B cell (primary cell): ENCODE results near the gene UBA3. TPM values are rescaled to one million over a fixed set of nuclear protein-coding genes. Genes with fewer than 3 reads are reported as not detected.

Source experiments
- ATAC-seq: fragments of 200-7000 bp; cut with Tn5 transposase; one replicate; pipeline ENCODE4 v1.10.0; 2021; ENCODE audit warnings: low read depth, mild to moderate bottlenecking, moderate number of reproducible peaks, moderate library complexity
- CTCF ChIA-PET: fragments of 350-600 bp; sonication (Branson Sonifier 250); formaldehyde crosslinking; loops from one replicate; lab custom pipeline; 2021; ENCODE audit warnings: antibody characterized with exemption, inconsistent platforms; lab: Charles Lee
- POLR2A ChIA-PET: fragments of 350-600 bp; sonication (Branson Sonifier 250); formaldehyde crosslinking; loops from one replicate; lab custom pipeline; 2021; ENCODE audit warnings: antibody characterized with exemption; lab: Charles Lee
- DNase-seq: peaks from one replicate; pipeline ENCODE4 v3.0.0; 2013
- H2AFZ ChIP-seq: 2 replicates; pipeline ENCODE4 v1.6.1; 2012; ENCODE audit warnings: mild to moderate bottlenecking, low read depth, low read length; ENCODE audit not compliant: insufficient read depth, poor library complexity, severe bottlenecking
- H3K27ac ChIP-seq, 2 donors: 1 replicate in 1 of 2; 2 replicates in 1 of 2; pipeline ENCODE4 v1.5.1; 2012 to 2013; ENCODE audit warnings: low read length in 2 of 2, mild to moderate bottlenecking in 2 of 2, moderate library complexity in 1 of 2
- H3K27me3 ChIP-seq, 4 experiments: fragments of 200-600 bp in 1 of 4; sonication (generic) in 1 of 4; replicated peaks in 1 of 4; 1 replicate in 2 of 4; 2 replicates in 2 of 4; pipeline versions ENCODE4 v1.6.1 to v1.7.0; 2013 to 2016; ENCODE audit warnings: low read length in 3 of 4, mild to moderate bottlenecking in 2 of 4, mixed read lengths in 1 of 4, moderate library complexity in 1 of 4; ENCODE audit not compliant: insufficient read depth in 4 of 4, control insufficient read depth in 3 of 4; ENCODE audit errors: control extremely low read depth in 1 of 4
- H3K36me3 ChIP-seq, 2 experiments: replicated peaks in 1 of 2; 1 replicate in 1 of 2; 2 replicates in 1 of 2; pipeline versions ENCODE4 v1.6.1 to v1.7.1; 2013; ENCODE audit warnings: low read length in 1 of 2; ENCODE audit not compliant: insufficient read depth in 2 of 2, control insufficient read depth in 1 of 2; ENCODE audit errors: control extremely low read depth in 1 of 2, extremely low read depth in 1 of 2
- H3K4me1 ChIP-seq, 2 donors: fragments of 200-600 bp in 1 of 2; sonication (generic) in 1 of 2; 1 replicate in 1 of 2; 2 replicates in 1 of 2; pipeline versions ENCODE4 v1.5.1 to v1.6.1; 2013 to 2017; ENCODE audit warnings: low read length in 2 of 2; ENCODE audit not compliant: control insufficient read depth in 2 of 2, insufficient read depth in 2 of 2
- H3K4me2 ChIP-seq: replicated peaks from 2 replicates; pipeline ENCODE3; 2012; ENCODE audit warnings: mild to moderate bottlenecking, low read depth, low read length; ENCODE audit not compliant: poor library complexity, severe bottlenecking
- H3K4me3 ChIP-seq, 5 experiments: fragments of 200-600 bp in 1 of 5; sonication (generic) in 1 of 5; 1 replicate in 3 of 5; 2 replicates in 2 of 5; pipeline versions ENCODE4 v1.5.1 to v1.7.0; 2011 to 2016; ENCODE audit warnings: low read length in 4 of 5, mild to moderate bottlenecking in 4 of 5, low read depth in 2 of 5, control low read depth in 1 of 5, moderate library complexity in 1 of 5; ENCODE audit not compliant: insufficient read depth in 1 of 5; ENCODE audit errors: control extremely low read depth in 1 of 5, extremely low read depth in 1 of 5
- H3K79me2 ChIP-seq: fragments of 200-600 bp; sonication (generic); one replicate; pipeline ENCODE4 v1.6.0; 2016; ENCODE audit warnings: low read length; ENCODE audit not compliant: control insufficient read depth, insufficient read depth
- H3K9ac ChIP-seq: fragments of 200-600 bp; sonication (generic); 2 replicates; pipeline ENCODE4 v1.6.1; 2017; ENCODE audit warnings: mild to moderate bottlenecking, low read length, moderate library complexity
- H3K9me3 ChIP-seq, 3 donors: one replicate each; pipeline versions ENCODE4 v1.6.1 to v1.7.1; 2013; ENCODE audit warnings: low read length in 2 of 3; ENCODE audit not compliant: control insufficient read depth in 2 of 3, insufficient read depth in 1 of 3; ENCODE audit errors: control extremely low read depth in 1 of 3
- H4K20me1 ChIP-seq: 2 replicates; pipeline ENCODE4 v1.6.0; 2012; ENCODE audit warnings: mild to moderate bottlenecking, low read length; ENCODE audit not compliant: insufficient read depth, control insufficient read depth, poor library complexity, severe bottlenecking
- H3K27ac Mint-ChIP-seq: one replicate; pipeline ENCODE4 v1.8.0; 2021; ENCODE audit warnings: mixed read lengths
- H3K27me3 Mint-ChIP-seq: one replicate; pipeline ENCODE4 v1.8.0; 2021; ENCODE audit warnings: mixed read lengths
- H3K4me1 Mint-ChIP-seq: one replicate; pipeline ENCODE4 v1.8.0; 2021; ENCODE audit warnings: mixed read lengths
- H3K4me3 Mint-ChIP-seq: one replicate; pipeline ENCODE4 v1.8.0; 2021; ENCODE audit warnings: mixed read lengths
- H3K9me3 Mint-ChIP-seq: one replicate; pipeline ENCODE4 v1.8.0; 2022; ENCODE audit warnings: mixed read lengths; ENCODE audit not compliant: insufficient read depth
- EZH2 ChIP-seq: IDR thresholded peaks from 2 replicates; pipeline ENCODE4 v1.6.1; 2012; ENCODE audit warnings: borderline replicate concordance, low read depth, mild to moderate bottlenecking, moderate library complexity, low read length; ENCODE audit not compliant: insufficient read depth, poor library complexity, severe bottlenecking
- WGBS: methylation state at CpG from one replicate; pipeline ENCODE4 v1.1.5; 2013; ENCODE audit warnings: missing lambda C conversion rate; ENCODE audit not compliant: insufficient coverage; 5-methylcytosine and 5-hydroxymethylcytosine counted together
- intact Hi-C: fragments of 100-400 bp; cut with micrococcal nuclease; formaldehyde crosslinking; loops from one replicate; pipeline ENCODE4 v1.10.0; 2022
- polyA plus RNA-seq: library from polyadenylated mRNA; depleted of rRNA; stranded (reverse); fragments of >200 nt; gene quantifications from 2 replicates; pipeline ENCODE4 v1.2.3, GENCODE V29; 2012
- total RNA-seq, 2 donors: library from RNA; stranded (reverse); fragments of 120-200 nt in 1 of 2; gene quantifications; 1 replicate in 1 of 2; 2 replicates in 1 of 2; pipeline versions ENCODE4 v1.2.3 to v1.2.4, GENCODE V29; 2013 to 2022
- TF ChIP-seq, protein P1 (sequence below): fragments of 200-600 bp; IDR thresholded peaks from one replicate; pipeline ENCODE4 v1.8.0; 2022; ENCODE audit warnings: antibody characterized with exemption, mild to moderate bottlenecking

UBA3 gene
- total and polyA plus RNA-seq, 2 donors (not counting 1 experiment from before 2014, with no cell fraction given): 42.2 to 99.8 TPM

DNA sequence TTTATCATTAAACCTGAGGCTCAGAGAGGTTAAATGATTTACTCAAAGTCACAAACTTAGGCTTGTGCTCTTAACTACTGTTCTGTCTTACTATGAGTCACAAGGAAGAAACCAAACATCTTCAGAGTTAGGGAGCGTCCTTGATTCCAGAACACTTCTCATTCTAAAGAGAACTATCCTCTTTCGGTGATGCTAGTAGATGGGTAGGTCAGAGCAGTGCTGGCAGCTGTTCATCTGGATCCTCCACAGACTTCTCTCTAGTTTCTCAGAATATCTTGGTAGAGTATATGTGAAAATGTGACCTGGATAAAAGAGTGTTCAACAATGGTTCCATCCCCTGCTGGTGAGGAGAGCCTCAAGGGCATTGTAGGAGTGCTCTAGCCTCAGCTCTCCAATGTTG is 7.9 kb upstream of the UBA3 start:
- Mint-ChIP-seq H3K4me1 (peaks cover 76% of the 10 kb centered on the region), H3K4me3 (peak overlapping the region; percentile 78), H3K9me3 (no peaks in the 10 kb centered on the region), H3K27ac (peak overlapping the region; percentile 82), H3K27me3 (no peaks in the 10 kb centered on the region)
- ATAC-seq (no peak), DNase-seq (no peak)
- Histone ChIP-seq H3K4me3 (peak overlapping the region in 1 of 5 experiments; percentile 88), H3K9me3 (no peaks in the 10 kb centered on the region), H3K9ac (peak overlapping the region; percentile 33), H3K36me3 (peaks cover 0 to 19% of the 10 kb centered on the region in 2 experiments), H3K79me2 (peaks cover 71% of the 10 kb centered on the region), H3K27ac (peak overlapping the region in 1 of 2 donors; percentile 94), H3K4me1 (peaks cover 71 to 83% of the 10 kb centered on the region in 2 donors), H2AFZ (no peak overlapping the region), H4K20me1 (peaks cover 6% of the 10 kb centered on the region), H3K4me2 (peak overlapping the region; percentile 87), H3K27me3 (no peaks in the 10 kb centered on the region)
- POLR2A ChIA-PET: no interaction called here
- intact Hi-C loops: no loop called here
- CTCF ChIA-PET: interaction anchor here (0.6 kb wide), 1 partner anchor 24 kb away, joined by 4 read pairs; no protein-coding TSS in a partner anchor
- WGBS: no CpG with 5 or more reads among the region's 2 CpGs
- no peak for TF ChIP-seq EZH2
- TF ChIP-seq, protein P1, sequence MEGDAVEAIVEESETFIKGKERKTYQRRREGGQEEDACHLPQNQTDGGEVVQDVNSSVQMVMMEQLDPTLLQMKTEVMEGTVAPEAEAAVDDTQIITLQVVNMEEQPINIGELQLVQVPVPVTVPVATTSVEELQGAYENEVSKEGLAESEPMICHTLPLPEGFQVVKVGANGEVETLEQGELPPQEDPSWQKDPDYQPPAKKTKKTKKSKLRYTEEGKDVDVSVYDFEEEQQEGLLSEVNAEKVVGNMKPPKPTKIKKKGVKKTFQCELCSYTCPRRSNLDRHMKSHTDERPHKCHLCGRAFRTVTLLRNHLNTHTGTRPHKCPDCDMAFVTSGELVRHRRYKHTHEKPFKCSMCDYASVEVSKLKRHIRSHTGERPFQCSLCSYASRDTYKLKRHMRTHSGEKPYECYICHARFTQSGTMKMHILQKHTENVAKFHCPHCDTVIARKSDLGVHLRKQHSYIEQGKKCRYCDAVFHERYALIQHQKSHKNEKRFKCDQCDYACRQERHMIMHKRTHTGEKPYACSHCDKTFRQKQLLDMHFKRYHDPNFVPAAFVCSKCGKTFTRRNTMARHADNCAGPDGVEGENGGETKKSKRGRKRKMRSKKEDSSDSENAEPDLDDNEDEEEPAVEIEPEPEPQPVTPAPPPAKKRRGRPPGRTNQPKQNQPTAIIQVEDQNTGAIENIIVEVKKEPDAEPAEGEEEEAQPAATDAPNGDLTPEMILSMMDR: no peak

DNA sequence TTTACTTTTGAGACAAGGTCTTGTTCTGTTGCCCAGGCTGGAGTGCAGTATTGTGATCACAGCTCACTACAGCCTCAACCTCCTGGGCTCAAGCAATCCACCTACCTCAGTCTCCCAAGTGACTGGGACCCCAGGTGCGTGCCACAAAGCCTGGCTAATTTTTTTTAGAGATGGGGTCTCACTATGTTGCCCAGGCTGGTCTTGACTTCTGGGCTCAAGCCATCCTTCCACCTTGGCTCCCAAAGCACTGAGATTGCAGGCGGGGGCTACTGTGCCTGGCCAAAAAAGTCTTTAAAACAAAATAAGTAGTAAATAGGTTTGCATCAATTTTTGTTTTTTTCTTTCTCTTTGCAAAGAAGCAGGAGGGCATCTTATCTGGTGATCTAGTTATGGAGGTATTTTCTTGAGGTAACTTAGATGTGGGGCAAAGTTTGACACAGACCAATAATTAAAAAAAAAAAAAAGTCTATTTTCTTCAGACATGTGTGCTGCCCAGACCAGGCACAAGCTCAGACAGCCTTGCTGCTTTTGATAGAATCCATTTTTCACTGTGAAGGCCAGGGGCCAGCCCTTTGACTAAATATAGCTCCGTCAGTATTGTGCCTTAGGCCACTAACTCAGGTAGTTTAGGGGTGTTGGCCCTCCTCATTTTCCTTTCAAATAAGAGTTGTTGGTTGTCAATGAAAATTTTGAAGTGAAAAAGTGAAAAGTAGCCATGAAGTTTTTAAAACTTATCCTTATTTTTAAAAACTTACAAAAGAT is 7.0 kb upstream of the UBA3 start:
- Histone ChIP-seq H3K36me3 (peaks cover 0 to 19% of the 10 kb centered on the region in 2 experiments), H3K9me3 (no peaks in the 10 kb centered on the region), H3K27me3 (no peaks in the 10 kb centered on the region), H3K4me2 (peak overlapping the region; percentile 87), H3K4me3 (peak overlapping the region in 4 of 5 experiments; percentile 82 to 96 (median 92)), H2AFZ (no peak overlapping the region), H4K20me1 (peaks cover 6% of the 10 kb centered on the region), H3K4me1 (peaks cover 71 to 83% of the 10 kb centered on the region in 2 donors), H3K27ac (peak overlapping the region in 1 of 2 donors; percentile 57), H3K9ac (peak overlapping the region; percentile 83), H3K79me2 (peaks cover 67% of the 10 kb centered on the region)
- H3K27me3 Mint-ChIP-seq: no peaks in the 10 kb centered on the region
- intact Hi-C loops: no loop called here
- CTCF ChIA-PET: interaction anchor here (0.6 to 1.8 kb wide), 3 partner anchors 23 to 34 kb away, joined by 3 to 4 read pairs (median 4); no protein-coding TSS in a partner anchor
- POLR2A ChIA-PET: no interaction called here
- DNase-seq (no peak), ATAC-seq (no peak)
- no peak overlapping the region for H3K27ac Mint-ChIP-seq
- H3K4me3 Mint-ChIP-seq: peak overlapping the region; percentile 63
- peaks cover 77% of the 10 kb centered on the region for H3K4me1 Mint-ChIP-seq
- no peaks in the 10 kb centered on the region for H3K9me3 Mint-ChIP-seq
- TF ChIP-seq, protein P1: no peak
- no peak for TF ChIP-seq EZH2
- 88% methylated on average over 1 of the region's 3 CpGs for WGBS
